GM04504 (cell line): ENCODE data around the gene PTPRN2.
"Not testable (repeated sequence)": the region's sequence is repeated elsewhere in the genome, so short reads cannot be mapped to it uniquely, and the experiment has no call there.

Source experiments
- DNase-seq: peaks from one replicate; pipeline ENCODE4 v3.0.0-alpha.2; 2012; ENCODE audit warnings: low read depth

Gene PTPRN2

DNA sequence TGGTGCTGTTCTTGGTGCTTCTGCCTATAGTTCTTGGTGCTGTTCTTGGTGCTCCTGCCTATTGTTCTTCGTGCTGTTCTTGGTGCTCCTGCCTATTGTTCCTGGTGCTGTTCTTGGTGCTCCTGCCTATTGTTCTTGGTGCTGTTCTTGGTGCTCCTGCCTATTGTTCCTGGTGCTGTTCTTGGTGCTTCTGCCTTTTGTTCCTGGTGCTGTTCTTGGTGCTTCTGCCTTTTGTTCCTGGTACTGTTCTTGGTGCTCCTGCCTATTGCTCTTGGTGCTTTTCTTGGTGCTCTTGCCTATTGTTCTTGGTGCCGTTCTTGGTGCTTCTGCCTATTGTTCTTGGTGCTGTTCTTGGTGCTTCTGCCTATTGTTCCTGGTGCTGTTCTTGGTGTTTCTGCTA lies 71.1 kb downstream of the PTPRN2 start:
- DNase-seq = no peak

DNA sequence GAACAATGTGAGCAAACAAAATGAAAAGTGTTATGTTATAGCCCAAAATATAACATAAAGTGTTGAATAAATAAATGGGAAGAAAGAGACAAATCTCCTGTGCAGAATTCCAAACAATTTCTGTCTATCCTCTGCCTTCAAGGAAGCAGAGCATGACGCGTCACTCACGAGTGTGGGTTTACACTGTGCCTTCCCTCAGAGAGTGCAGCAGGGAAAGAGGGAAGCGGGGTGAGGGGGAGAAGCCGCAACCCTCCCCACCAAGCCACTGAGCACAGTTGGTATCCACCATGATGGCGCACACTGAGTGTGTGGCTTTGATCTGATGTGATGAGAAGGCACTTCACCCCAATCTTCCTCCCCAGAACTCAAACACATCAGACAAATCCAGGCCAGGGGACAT lies 74.8 kb downstream of the PTPRN2 start:
- DNase-seq = no peak

DNA sequence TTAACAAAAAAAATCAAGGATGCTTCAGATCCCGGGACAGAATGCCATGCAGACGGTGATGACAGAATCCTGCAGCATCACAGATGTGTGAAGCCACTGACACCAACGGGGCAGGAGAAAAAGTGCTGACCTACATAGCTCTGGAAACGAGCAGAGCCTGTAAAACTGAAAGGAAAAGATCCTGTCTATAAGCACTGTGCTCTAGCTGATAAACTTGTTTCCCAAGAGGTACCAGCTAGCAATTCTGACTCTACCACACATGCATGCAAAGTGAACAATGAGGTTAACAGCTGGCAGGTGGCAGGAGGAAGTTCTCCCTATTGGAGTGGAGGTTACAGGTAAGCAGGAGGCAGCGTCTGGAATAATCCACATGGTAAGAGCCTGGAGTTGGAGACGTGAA lies 75.6 kb downstream of the PTPRN2 start:
- DNase-seq = no peak

DNA sequence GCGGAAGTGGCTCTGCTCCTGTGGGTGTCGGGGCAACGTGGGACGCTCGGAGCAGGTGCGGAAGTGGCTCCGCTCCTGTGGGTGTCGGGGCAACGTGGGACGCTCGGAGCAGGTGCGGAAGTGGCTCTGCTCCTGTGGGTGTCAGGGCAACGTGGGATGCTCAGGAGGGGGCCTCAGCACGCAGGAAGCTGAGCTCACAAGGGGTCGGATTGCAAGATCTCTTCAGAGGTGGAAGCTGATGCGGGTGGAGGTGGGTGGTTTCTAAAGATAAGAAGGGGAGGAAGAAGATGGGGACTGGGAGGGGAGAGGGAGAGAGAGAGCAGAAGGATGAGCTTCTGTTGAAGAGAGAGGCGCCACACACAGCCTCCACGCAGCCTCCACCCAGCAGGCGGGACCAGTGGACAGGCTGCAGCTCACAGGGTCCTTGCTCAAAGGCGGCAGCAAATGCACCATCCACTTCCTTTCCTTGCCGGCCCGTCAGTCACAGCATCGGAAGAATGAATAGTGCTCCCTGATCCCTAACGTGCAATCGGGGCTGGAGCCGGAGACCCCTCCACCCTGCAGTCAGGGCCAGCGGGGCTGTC lies 78.7 kb downstream of the PTPRN2 start:
- DNase-seq = no peak

DNA sequence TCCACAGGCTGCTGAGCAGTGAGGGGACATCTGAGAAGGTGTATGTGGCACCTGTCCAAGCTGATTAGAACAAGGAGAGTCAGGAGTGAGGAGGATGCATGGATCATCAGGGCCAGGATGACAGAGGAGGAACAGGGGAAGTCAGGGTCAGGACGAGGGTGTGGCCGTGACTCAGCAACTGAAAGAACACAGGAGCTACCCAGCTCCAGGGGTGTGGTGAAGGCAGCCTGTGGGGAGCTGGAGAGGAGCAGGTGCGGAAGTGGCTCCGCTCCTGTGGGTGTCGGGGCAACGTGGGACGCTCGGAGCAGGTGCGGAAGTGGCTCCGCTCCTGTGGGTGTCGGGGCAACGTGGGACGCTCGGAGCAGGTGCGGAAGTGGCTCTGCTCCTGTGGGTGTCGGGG lies 79.3 kb downstream of the PTPRN2 start:
- not testable (repeated sequence) for DNase-seq

DNA sequence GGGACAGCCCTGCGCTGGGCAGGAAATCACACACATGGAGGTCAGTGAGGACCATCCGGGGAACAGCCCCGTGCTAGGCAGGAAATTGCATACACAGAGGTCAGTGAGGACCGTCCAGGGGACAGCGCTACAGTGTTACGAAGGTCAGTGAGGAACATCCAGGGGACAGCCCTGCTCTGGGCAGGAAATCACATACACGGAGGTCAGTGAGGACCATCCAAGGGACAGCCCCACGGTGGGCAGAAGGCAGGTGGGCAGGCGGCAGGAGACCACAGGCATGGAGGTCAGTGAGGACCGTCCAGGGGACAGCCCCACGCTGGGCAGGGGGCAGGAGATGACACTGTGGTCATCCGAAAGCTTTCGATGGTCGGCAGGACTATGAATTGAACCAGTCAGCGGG lies 79.7 kb downstream of the PTPRN2 start:
- DNase-seq = no peak

DNA sequence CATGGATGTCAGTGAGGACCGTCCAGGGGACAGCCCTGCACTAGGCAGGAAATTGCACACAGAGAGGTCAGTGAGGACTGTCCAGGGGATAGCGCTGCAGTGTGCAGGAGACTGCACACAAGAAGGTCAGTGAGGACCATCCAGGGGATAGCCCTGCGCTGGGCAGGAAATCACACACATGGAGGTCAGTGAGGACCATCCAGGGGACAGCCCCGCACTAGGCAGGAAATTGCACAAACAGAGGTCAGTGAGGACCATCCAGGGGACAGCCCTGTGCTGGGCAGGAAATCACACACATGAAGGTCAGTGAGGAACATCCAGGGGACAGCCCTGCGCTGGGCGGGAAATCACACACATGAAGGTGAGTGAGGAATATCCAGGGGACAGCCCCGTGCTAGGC lies 80.4 kb downstream of the PTPRN2 start:
- DNase-seq = not testable (repeated sequence)

DNA sequence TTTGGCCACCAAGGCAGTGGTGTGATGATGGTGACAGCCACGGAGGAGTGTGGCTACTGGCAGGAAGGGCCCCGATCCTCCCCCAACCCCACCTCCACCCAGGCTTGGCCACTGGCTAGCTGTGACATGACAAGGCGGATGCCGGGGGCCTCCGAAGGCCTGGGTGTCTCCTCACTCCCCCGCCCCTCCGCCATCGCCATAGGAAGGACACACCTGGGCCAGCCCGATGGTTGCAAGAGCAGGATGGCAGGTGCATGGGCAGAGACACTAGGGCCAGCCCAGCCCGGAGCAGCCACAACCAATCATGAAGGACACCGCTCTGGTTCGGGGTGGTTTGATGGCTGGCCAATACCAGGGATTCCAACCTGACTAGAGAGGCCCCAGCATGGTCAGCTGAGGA lies 81.0 kb downstream of the PTPRN2 start:
- no peak for DNase-seq

DNA sequence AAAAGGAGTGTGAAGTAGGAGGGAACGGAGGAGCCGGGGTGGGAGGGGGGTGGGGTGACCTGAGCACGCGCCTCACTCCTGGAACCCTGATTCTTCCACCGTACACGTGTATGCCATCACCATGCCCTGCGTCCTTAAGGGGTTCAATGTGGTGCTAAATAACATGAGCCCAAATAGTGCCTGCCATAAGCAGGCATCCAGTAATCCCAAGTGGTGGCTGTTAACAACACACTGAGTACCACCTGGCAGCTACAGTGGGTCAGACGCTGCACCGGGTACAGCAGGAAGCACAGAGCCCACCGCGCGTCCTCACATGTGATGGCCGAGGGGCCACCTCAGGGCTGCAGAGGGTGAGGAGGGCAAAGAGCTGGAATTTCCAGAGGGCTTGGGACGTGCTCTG lies 81.9 kb downstream of the PTPRN2 start:
- DNase-seq = no peak

DNA sequence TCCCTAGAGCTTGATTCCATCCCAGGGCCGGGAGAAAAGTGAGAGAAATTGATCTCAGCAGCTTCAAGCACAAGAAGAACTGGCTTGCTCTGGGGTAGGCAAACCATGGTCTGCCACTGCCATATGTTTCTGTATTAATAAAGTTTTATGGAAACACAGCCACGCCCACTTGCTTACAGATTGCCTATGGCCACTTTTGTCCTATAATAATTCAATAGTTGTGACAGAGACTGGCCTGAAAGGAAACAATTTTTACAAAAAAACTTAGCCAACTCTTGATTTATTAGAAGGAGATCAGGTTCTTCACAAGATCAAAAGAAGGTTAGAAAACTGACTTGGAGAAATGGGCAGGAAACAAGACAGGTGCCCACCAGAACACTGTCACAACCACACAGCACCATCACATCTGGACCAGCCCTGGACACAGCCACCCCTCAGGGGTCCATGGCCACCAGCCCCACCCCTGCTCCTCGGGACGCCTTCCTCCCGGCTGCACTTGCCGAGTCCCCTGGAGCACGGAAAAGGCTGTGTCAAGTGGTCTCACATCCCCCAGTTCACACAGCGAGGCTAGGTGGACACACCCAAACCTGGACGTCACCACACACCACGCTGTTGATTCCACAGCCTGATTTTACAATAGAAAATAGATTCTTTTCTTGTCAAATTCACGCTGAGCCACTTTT lies 85.4 kb downstream of the PTPRN2 start:
- no peak for DNase-seq

DNA sequence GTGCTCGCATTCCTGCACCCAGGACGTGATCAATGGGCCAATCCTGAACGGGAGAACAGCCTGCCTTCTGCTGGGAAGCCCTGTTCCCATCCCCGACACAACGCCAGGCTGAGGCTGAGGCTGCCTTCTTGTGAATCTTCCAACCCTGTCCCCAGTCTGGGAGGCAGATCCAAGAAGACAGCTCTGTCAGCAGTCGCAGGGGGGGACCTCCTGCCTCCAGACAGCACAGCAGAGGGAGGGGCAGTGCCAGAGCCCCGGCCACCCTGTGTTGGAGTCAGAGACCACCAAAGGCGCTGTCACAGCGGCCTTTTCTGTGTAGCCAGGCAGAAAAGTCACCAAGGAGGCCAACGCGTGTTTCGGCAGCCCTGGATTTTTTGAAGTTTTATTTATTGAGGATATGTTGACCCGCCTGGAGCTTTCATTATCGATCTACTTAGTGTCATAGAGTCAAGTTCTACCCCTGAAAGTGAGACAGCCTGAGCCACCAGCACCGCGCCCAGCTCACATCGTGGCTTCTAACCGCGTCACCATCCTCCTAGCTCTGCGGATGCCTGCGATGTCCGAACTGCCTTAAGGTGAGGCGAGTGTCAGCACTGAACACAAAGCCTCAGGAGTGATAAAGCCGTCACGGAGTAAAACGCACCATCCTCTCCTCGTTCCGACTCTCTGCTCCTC lies 86.1 kb downstream of the PTPRN2 start:
- DNase-seq = no peak

DNA sequence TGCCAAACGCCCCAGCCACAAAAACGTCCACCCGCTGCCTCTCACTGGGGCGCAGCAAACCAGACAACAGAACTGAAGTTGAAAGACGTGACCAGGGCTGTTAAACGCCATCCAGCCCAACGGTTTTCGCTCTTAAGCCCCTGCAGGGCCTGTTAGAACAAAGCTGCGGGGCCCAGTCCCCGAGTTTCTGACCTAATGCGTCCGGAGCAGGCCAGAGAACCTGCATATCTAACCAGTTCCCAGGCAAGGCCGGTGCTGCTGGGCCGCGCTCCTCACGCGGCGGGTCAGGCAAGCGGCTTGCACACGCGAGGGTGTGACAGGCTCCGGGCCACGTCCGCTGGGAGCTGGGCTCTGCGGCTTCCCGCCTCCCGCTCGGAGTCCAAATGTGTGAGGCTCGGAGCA lies 87.0 kb downstream of the PTPRN2 start:
- DNase-seq = no peak

DNA sequence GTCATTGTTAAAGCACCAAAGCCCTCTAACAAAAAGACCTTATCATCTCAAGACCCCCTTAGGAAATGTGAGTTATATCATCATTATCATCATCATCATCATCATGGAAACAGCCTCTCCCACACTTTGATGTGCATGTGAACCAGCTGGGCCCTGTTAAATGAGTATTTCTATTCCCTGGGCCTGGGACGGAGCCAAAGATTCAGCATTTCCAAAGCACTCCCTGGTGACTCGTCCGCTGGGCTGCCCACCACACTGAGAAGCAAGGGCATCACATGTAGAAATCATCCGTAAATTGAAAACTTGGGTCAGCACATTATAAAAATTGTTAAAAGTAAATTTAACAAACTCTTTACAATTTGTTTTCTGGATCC lies 88.6 kb downstream of the PTPRN2 start:
- DNase-seq = no peak

DNA sequence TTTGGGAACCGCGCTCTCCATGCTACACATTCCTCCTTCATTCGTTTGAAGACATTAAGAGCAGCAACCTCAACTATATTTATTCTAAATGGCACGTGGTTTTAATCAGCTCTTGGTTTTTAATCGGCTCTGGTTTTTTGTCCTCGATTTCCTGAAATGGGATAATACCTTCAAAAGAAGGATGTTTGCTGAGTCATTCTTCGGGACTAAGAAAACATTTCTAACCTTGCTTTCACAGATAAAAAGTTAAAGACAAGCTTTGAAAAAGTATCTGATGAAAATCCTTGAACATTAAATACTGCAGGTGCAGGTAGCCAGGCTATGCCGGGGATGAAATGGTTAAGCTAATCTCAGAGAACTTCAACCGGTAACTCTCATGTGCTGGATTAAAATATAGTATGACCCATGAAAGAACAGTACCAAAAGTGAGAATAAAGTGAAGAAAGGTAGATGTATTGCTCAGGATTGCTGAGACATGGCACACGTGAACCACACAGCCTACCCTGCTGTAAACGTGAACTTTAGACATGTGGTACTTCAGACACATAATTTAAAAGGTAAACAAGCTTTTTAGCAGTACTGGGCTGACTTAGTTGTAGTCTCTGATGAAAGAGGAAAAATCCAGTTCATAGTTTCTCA lies 89.1 kb downstream of the PTPRN2 start:
- DNase-seq = no peak

DNA sequence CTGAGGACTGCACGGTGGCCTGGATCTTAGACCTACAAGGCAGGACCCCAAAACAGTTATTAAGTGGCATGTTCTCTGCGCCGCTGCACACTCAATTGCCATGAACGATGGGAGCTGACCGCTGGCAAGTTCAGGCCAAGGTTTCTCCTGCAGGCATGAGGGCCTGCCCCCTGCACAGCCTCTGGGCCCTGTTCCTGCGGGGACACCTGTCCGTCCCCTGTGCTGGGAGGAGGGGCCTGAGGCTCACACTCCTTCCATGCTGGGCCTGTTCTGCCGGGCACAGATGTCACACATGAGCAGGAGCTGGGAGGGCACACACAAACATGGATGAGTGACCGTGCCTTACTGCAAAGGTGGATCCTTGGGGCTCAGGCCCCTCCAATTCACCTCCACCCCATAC lies 90.0 kb downstream of the PTPRN2 start:
- DNase-seq = no peak

DNA sequence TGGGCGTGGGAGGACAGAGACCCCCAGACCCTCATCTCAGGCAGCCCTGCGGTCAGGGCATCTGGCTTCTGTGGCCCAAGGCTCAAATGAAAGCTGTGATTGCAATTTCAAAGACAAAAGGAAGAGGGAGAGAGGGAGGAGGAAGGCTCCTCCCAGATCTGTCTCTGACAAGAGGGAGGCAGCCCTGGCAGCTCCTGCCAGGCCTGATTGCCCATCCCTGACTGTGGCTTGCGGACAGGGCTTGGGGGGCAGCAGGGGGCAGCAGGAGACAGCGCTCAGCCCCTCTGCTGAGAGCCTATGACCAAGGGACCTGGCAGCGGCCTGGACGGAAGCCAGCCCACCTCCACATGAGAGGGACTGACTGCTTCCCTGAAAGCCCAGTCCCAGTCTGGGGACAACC lies 91.8 kb downstream of the PTPRN2 start:
- DNase-seq = no peak

DNA sequence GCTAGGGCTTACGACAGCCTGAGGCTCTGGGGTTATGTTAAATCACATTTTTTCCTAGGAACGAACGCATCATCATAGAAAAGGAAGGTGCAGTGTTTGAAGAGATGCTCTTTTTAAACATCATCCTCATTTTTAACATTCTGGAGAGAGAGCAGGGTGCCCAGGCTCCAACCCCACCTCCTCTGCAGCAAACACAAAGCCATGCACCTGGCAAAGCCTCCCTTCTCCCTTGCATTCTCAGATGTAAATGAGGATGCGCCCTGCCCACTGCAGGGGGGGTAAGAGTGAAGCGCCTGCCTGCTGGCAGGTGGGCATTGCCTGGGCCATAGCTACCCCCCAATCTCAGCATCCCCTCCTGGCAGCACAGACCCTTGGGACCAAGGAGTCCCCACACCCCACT lies 92.4 kb downstream of the PTPRN2 start:
- DNase-seq = no peak

DNA sequence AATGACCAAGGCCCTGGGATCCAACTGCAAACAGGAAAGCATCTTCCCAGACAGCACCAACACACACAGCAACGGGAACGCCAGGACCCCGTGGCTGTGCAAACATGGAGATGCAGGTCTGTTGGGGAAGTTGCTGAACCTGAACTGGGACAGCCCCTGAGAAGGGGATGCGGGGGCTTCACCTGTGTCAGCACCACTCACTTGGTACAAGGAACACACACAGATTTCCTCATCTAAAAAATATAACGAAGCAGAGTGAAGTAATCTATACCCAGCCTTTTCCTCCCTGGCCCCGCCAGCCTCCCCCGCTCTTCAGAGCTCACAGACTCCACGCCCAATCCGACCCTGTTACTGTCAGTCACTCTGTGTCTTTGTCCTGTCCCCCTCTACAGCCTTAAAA lies 93.0 kb downstream of the PTPRN2 start:
- DNase-seq = no peak

DNA sequence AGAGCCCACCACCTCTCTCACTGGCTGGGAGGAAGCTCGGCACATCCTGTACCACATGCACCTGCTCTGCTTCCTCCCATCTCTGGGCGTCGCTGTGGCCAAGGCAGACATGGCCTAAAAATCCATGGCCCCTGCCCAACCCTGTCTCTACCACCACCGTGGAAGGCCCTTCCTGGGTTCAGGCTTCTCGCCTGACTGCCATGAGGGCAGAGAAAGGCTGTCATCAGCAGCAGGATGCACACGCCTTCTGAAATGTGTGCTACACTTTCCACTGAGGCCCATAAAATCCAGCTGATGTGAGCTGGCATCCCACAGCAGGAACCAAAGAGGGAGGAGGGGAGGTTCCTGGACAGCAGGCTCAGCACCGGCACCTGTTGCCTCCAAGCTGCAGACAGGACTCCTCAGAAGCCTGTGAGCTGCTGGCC lies 93.4 kb downstream of the PTPRN2 start:
- no peak for DNase-seq

DNA sequence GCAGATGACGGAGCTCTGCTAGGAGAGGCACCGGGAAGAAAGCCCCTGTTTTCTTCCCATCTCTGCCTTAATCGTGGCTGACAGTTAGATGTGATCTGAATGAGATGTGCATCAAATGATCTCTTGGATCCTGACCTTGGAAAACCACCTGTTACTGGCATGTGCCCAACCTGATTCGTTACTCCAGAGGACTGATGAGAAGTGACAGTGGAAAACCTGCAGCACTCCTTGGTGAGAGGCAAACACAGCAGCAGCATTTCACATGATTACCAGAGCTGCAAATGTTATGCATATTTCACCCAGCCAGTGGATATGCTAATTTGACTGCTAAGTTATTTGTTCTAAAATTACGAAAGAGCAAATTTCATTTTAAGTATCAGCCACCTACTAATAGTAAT lies 95.3 kb downstream of the PTPRN2 start:
- no peak for DNase-seq

DNA sequence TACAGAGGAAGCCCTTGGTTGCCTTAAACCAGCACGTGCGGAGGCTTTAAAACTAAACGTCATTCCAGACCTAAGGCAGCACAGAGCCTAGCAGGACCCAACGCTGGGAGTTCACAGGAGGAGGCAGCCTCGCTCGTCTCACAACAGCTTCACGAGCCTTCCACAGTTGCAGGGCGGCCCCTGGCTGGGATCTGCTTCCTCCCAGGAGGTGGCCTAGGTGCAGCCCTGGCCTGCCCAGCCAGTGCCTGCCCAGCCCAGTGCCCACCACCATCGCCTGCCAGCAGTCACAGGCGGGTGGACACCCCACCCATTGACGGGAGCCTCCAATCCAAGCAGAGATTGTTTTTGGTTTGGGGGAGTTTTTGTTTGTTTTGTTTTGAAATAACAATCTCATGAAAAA lies 96.5 kb downstream of the PTPRN2 start:
- no peak for DNase-seq

DNA sequence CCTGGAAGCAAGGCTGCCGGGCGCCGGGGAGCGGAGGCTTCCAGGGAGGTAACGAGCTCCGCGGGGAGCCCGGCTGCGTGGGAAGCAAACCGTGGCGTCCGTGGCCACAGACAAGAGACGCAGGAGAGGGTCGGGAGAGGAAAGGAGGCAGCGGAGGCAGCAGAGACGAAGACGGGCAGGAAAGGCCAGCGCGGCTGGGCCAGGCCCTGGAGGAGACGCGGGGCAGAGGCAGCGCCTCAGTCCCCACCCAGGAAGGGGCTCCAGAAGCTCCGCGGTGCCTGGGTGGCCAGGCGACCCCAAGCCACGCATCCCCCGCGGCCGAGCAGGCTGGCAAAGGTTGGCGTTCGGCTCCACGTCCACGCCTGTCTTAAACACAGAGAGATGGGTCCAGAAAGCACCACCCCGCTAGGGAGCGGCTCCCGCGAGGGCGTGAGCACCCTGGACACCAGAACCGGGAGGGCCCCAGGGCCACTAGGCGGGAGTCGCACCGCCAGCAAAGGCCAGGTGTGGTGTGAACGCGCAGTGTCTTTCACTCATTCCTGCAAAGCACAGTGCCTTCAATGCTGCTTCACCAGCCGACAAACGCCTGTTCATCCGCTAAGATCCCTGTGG lies 97.3 kb downstream of the PTPRN2 start:
- DNase-seq = no peak
